Smooth muscle cell (in vitro differentiated cells): ENCODE measurements around the gene GRIK4. TPM values are rescaled to one million over a fixed set of nuclear protein-coding genes. Genes with fewer than 3 reads are reported as not detected.

Source experiments
- DNase-seq: peaks from one replicate; lab custom pipeline; 2025; ENCODE audit not compliant: unreplicated experiment; lab: John Stamatoyannopoulos, UW
- H2AFZ ChIP-seq: fragments of 200-600 bp; sonication (generic); 2 replicates; pipeline ENCODE4 v1.6.0; 2016; ENCODE audit warnings: antibody characterized with exemption, low read depth, mild to moderate bottlenecking
- H3F3A ChIP-seq: fragments of 200-600 bp; sonication (generic); 2 replicates; pipeline ENCODE4 v1.6.0; 2017; ENCODE audit warnings: antibody characterized with exemption, low read depth
- H3K27ac ChIP-seq: fragments of 200-600 bp; sonication (generic); 2 replicates; pipeline ENCODE4 v1.5.1; 2016; ENCODE audit warnings: low read depth, mild to moderate bottlenecking
- H3K27me3 ChIP-seq: fragments of 200-600 bp; sonication (generic); 2 replicates; pipeline ENCODE4 v1.6.1; 2016; ENCODE audit warnings: low read depth, mild to moderate bottlenecking
- H3K36me3 ChIP-seq: fragments of 200-600 bp; sonication (generic); 2 replicates; pipeline ENCODE4 v1.5.1; 2016; ENCODE audit warnings: low read depth
- H3K4me1 ChIP-seq: fragments of 200-600 bp; sonication (generic); 2 replicates; pipeline ENCODE4 v1.5.1; 2016; ENCODE audit warnings: low read depth
- H3K4me2 ChIP-seq: fragments of 200-600 bp; sonication (generic); 2 replicates; pipeline ENCODE4 v1.6.0; 2016; ENCODE audit warnings: mild to moderate bottlenecking
- H3K4me3 ChIP-seq: fragments of 200-600 bp; sonication (generic); 2 replicates; pipeline ENCODE4 v1.5.1; 2016; ENCODE audit warnings: mild to moderate bottlenecking
- H3K79me2 ChIP-seq: fragments of 200-600 bp; sonication (generic); 2 replicates; pipeline ENCODE4 v1.6.0; 2016; ENCODE audit warnings: low read depth, mild to moderate bottlenecking
- H3K9ac ChIP-seq: fragments of 200-600 bp; sonication (generic); 2 replicates; pipeline ENCODE4 v1.6.0; 2016; ENCODE audit warnings: low read depth
- H3K9me3 ChIP-seq: fragments of 200-600 bp; sonication (generic); replicated peaks from 2 replicates; pipeline ENCODE4 v1.5.1; 2016; ENCODE audit warnings: low read depth
- H4K20me1 ChIP-seq: fragments of 200-600 bp; sonication (generic); 2 replicates; pipeline ENCODE4 v1.6.0; 2016; ENCODE audit warnings: low read depth
- CTCF ChIP-seq: fragments of 200-600 bp; sonication (generic); IDR thresholded peaks from 2 replicates; pipeline ENCODE4 v1.5.1; 2017; ENCODE audit warnings: borderline replicate concordance, mild to moderate bottlenecking, antibody characterized with exemption; ENCODE audit not compliant: insufficient read depth, poor library complexity, severe bottlenecking
- WGBS: methylation state at CpG from one replicate; pipeline ENCODE4 v1.1.7; 2016; ENCODE audit warnings: low lambda C conversion rate; 5-methylcytosine and 5-hydroxymethylcytosine counted together
- polyA plus RNA-seq: library from polyadenylated mRNA; unstranded; fragments of >200 nt; fragmentation: Nextera tagmentation; extraction: Ambion mirVana; gene quantifications from 2 replicates; pipeline ENCODE4 v1.2.1, GENCODE V29; 2016
- total RNA-seq: library from RNA; depleted of rRNA; stranded (reverse); fragments of >200 nt; gene quantifications from 2 replicates; pipeline ENCODE4 v1.2.3, GENCODE V29; 2014

The GRIK4 gene
- total and polyA plus RNA-seq, 2 experiments from 2014 or later = not detected

GRCh38 chr11:120827198-120827597 is 315.6 kb downstream of the GRIK4 start:
- Histone ChIP-seq H3K4me2 (no peak overlapping the region), H3K27me3 (peaks cover 13% of the 10 kb centered on the region), H3K4me1 (no peaks in the 10 kb centered on the region), H3K4me3 (no peak overlapping the region), H2AFZ (no peak overlapping the region), H4K20me1 (no peaks in the 10 kb centered on the region), H3K9me3 (no peaks in the 10 kb centered on the region), H3K9ac (no peak overlapping the region), H3F3A (no peaks in the 10 kb centered on the region), H3K79me2 (no peaks in the 10 kb centered on the region), H3K27ac (no peak overlapping the region), H3K36me3 (no peaks in the 10 kb centered on the region)
- TF ChIP-seq CTCF = no peak
- DNase-seq = no peak
- 85% methylated on average over 7 of the region's 7 CpGs for WGBS

- no peaks in the 10 kb centered on the region for H4K20me1 ChIP-seq
- no peak for DNase-seq
- no peak overlapping the region for H3K27ac ChIP-seq
- H3F3A ChIP-seq = no peaks in the 10 kb centered on the region
- TF ChIP-seq CTCF = no peak
- 86% methylated on average over 3 of the region's 3 CpGs for WGBS
- no peak overlapping the region for H2AFZ ChIP-seq
- no peaks in the 10 kb centered on the region for H3K4me1 ChIP-seq
- no peaks in the 10 kb centered on the region for H3K36me3 ChIP-seq
- H3K9ac ChIP-seq = no peak overlapping the region
- no peaks in the 10 kb centered on the region for H3K9me3 ChIP-seq
- no peak overlapping the region for H3K4me2 ChIP-seq
- peaks cover 13% of the 10 kb centered on the region for H3K27me3 ChIP-seq
- no peaks in the 10 kb centered on the region for H3K79me2 ChIP-seq
- H3K4me3 ChIP-seq = no peak overlapping the region
Measured at GRCh38 chr11:120827820-120828219, 316.3 kb downstream of the GRIK4 start.

- Histone ChIP-seq H3K4me1 (no peaks in the 10 kb centered on the region), H3K4me3 (no peak overlapping the region), H3K27me3 (peaks cover 13% of the 10 kb centered on the region), H3K4me2 (no peak overlapping the region), H3K36me3 (no peaks in the 10 kb centered on the region), H4K20me1 (no peaks in the 10 kb centered on the region), H3K79me2 (no peaks in the 10 kb centered on the region), H3F3A (no peaks in the 10 kb centered on the region), H2AFZ (no peak overlapping the region), H3K9ac (no peak overlapping the region), H3K9me3 (no peaks in the 10 kb centered on the region), H3K27ac (no peak overlapping the region)
- no peak for TF ChIP-seq CTCF
- DNase-seq = no peak
- WGBS = 74% methylated on average over 5 of the region's 5 CpGs
Measured at GRCh38 chr11:120828847-120829246, 317.3 kb downstream of the GRIK4 start.

GRCh38 chr11:120830085-120830620 is 318.6 kb downstream of the GRIK4 start:
- WGBS = 76% methylated on average over 9 of the region's 9 CpGs
- Histone ChIP-seq H3K9me3 (no peaks in the 10 kb centered on the region), H2AFZ (no peak overlapping the region), H3K36me3 (no peaks in the 10 kb centered on the region), H3F3A (no peaks in the 10 kb centered on the region), H3K27ac (no peak overlapping the region), H3K27me3 (peaks cover 13% of the 10 kb centered on the region), H3K4me2 (no peak overlapping the region), H3K4me3 (no peak overlapping the region), H3K9ac (no peak overlapping the region), H4K20me1 (no peaks in the 10 kb centered on the region), H3K79me2 (no peaks in the 10 kb centered on the region), H3K4me1 (peaks cover 4% of the 10 kb centered on the region)
- no peak for DNase-seq
- no peak for TF ChIP-seq CTCF
